ENCODE results near the gene LMLN. TPM values are rescaled to one million over a fixed set of nuclear protein-coding genes. Genes with fewer than 3 reads are reported as not detected.
A peak's percentile ranks its signal among the peaks of the same experiment; 100 is the strongest.
"Not testable (repeated sequence)": the region's sequence is repeated elsewhere in the genome, so short reads cannot be mapped to it uniquely, and the experiment has no call there.

The LMLN gene
- total RNA-seq, 1 experiment from 2014 or later, result 2.1 TPM

- Histone ChIP-seq H3K27me3 (ENCODE audit: control insufficient read depth, insufficient read depth, low read length) (no peaks in the 10 kb centered on the region), H3K36me3 (replicated peaks; ENCODE audit: control insufficient read depth, insufficient read depth, low read length) (no peaks in the 10 kb centered on the region), H3K4me3 (ENCODE audit: insufficient read depth, low read depth, low read length) (no peak overlapping the region)
- no peak for DNase-seq
Observed at GRCh38 chr3:198027045-198027798, 67.2 kb downstream of the LMLN start.

GRCh38 chr3:198027799-198028390 lies 67.9 kb downstream of the LMLN start:
- H3K4me3 ChIP-seq (ENCODE audit: insufficient read depth, low read depth, low read length), result no peak overlapping the region
- H3K27me3 ChIP-seq (ENCODE audit: control insufficient read depth, insufficient read depth, low read length), result no peaks in the 10 kb centered on the region
- DNase-seq, result no peak
- no peaks in the 10 kb centered on the region for H3K36me3 ChIP-seq (replicated peaks; ENCODE audit: control insufficient read depth, insufficient read depth, low read length)

GRCh38 chr3:198028718-198029117 lies 68.7 kb downstream of the LMLN start:
- no peak for DNase-seq
- Histone ChIP-seq H3K36me3 (replicated peaks; ENCODE audit: control insufficient read depth, insufficient read depth, low read length) (no peaks in the 10 kb centered on the region), H3K27me3 (ENCODE audit: control insufficient read depth, insufficient read depth, low read length) (no peaks in the 10 kb centered on the region), H3K4me3 (ENCODE audit: insufficient read depth, low read depth, low read length) (no peak overlapping the region)

- Histone ChIP-seq H3K36me3 (replicated peaks; ENCODE audit: control insufficient read depth, insufficient read depth, low read length) (no peaks in the 10 kb centered on the region), H3K4me3 (ENCODE audit: insufficient read depth, low read depth, low read length) (no peak overlapping the region), H3K27me3 (ENCODE audit: control insufficient read depth, insufficient read depth, low read length) (no peaks in the 10 kb centered on the region)
- DNase-seq, result no peak
Observed at GRCh38 chr3:198030125-198030524, 70.1 kb downstream of the LMLN start.

GRCh38 chr3:198030726-198031125 lies 70.7 kb downstream of the LMLN start:
- Histone ChIP-seq H3K27me3 (ENCODE audit: control insufficient read depth, insufficient read depth, low read length) (no peaks in the 10 kb centered on the region), H3K4me3 (ENCODE audit: insufficient read depth, low read depth, low read length) (no peak overlapping the region), H3K36me3 (replicated peaks; ENCODE audit: control insufficient read depth, insufficient read depth, low read length) (no peaks in the 10 kb centered on the region)
- no peak for DNase-seq

GRCh38 chr3:198032039-198032936 lies 72.3 kb downstream of the LMLN start:
- DNase-seq, result no peak
- Histone ChIP-seq H3K4me3 (ENCODE audit: insufficient read depth, low read depth, low read length) (no peak overlapping the region), H3K27me3 (ENCODE audit: control insufficient read depth, insufficient read depth, low read length) (no peaks in the 10 kb centered on the region), H3K36me3 (replicated peaks; ENCODE audit: control insufficient read depth, insufficient read depth, low read length) (no peaks in the 10 kb centered on the region)

GRCh38 chr3:198043119-198043518 lies 83.1 kb downstream of the LMLN start:
- Histone ChIP-seq H3K27me3 (ENCODE audit: control insufficient read depth, insufficient read depth, low read length) (no peaks in the 10 kb centered on the region), H3K36me3 (replicated peaks; ENCODE audit: control insufficient read depth, insufficient read depth, low read length) (no peaks in the 10 kb centered on the region), H3K4me3 (ENCODE audit: insufficient read depth, low read depth, low read length) (no peak overlapping the region)
- DNase-seq, result no peak

GRCh38 chr3:198046120-198046857 lies 86.3 kb downstream of the LMLN start:
- H3K4me3 ChIP-seq (ENCODE audit: insufficient read depth, low read depth, low read length), result no peak overlapping the region
- peak; percentile 34 for DNase-seq
- no peaks in the 10 kb centered on the region for H3K27me3 ChIP-seq (ENCODE audit: control insufficient read depth, insufficient read depth, low read length)
- H3K36me3 ChIP-seq (replicated peaks; ENCODE audit: control insufficient read depth, insufficient read depth, low read length), result no peaks in the 10 kb centered on the region

GRCh38 chr3:198048445-198048844 lies 88.4 kb downstream of the LMLN start:
- no peak for DNase-seq
- H3K4me3 ChIP-seq (ENCODE audit: insufficient read depth, low read depth, low read length), result no peak overlapping the region
- H3K27me3 ChIP-seq (ENCODE audit: control insufficient read depth, insufficient read depth, low read length), result no peaks in the 10 kb centered on the region
- H3K36me3 ChIP-seq (replicated peaks; ENCODE audit: control insufficient read depth, insufficient read depth, low read length), result no peaks in the 10 kb centered on the region

- H3K27me3 ChIP-seq (ENCODE audit: control insufficient read depth, insufficient read depth, low read length), result no peaks in the 10 kb centered on the region
- DNase-seq, result no peak
- H3K4me3 ChIP-seq (ENCODE audit: insufficient read depth, low read depth, low read length), result no peak overlapping the region
- H3K36me3 ChIP-seq (replicated peaks; ENCODE audit: control insufficient read depth, insufficient read depth, low read length), result no peaks in the 10 kb centered on the region
Observed at GRCh38 chr3:198051836-198052235, 91.8 kb downstream of the LMLN start.

- not testable (repeated sequence) for H3K4me3 ChIP-seq (ENCODE audit: insufficient read depth, low read depth, low read length); H3K36me3 ChIP-seq (replicated peaks; ENCODE audit: control insufficient read depth, insufficient read depth, low read length); H3K27me3 ChIP-seq (ENCODE audit: control insufficient read depth, insufficient read depth, low read length); DNase-seq
Observed at GRCh38 chr3:198053462-198053861, 93.4 kb downstream of the LMLN start.

GRCh38 chr3:198061119-198062067 lies 101.4 kb downstream of the LMLN start:
- Histone ChIP-seq H3K27me3 (ENCODE audit: control insufficient read depth, insufficient read depth, low read length) (no peaks in the 10 kb centered on the region), H3K4me3 (ENCODE audit: insufficient read depth, low read depth, low read length) (no peak overlapping the region), H3K36me3 (replicated peaks; ENCODE audit: control insufficient read depth, insufficient read depth, low read length) (no peaks in the 10 kb centered on the region)
- no peak for DNase-seq

- Histone ChIP-seq H3K27me3 (ENCODE audit: control insufficient read depth, insufficient read depth, low read length) (no peaks in the 10 kb centered on the region), H3K4me3 (ENCODE audit: insufficient read depth, low read depth, low read length) (no peak overlapping the region), H3K36me3 (replicated peaks; ENCODE audit: control insufficient read depth, insufficient read depth, low read length) (no peaks in the 10 kb centered on the region)
- DNase-seq, result no peak
Observed at GRCh38 chr3:198062068-198062465, 102.0 kb downstream of the LMLN start.
